Spleen (tissue), 11 donors: ENCODE data around the gene TBCD. TPM values are rescaled to one million over a fixed set of nuclear protein-coding genes. Genes with fewer than 3 reads are reported as not detected.
A peak's percentile ranks its signal among the peaks of the same experiment; 100 is the strongest.

Source experiments
- DNase-seq: peaks from one replicate; pipeline ENCODE4 v3.0.0-alpha.2; 2020
- H3K27ac ChIP-seq, 8 donors: fragments of 200-600 bp; sonication (generic) in 7 of 8; 1 replicate in 4 of 8; 2 replicates in 4 of 8; pipeline versions ENCODE4 v1.5.0 to v1.8.0; 2016 to 2021; ENCODE audit warnings: inconsistent platforms in 4 of 8, mild to moderate bottlenecking in 4 of 8, moderate library complexity in 1 of 8
- H3K27me3 ChIP-seq, 7 donors: fragments of 200-600 bp; sonication (generic) in 6 of 7; replicated peaks in 1 of 7; 1 replicate in 4 of 7; 2 replicates in 3 of 7; pipeline versions ENCODE4 v1.5.0 to v1.8.0; 2016 to 2021; ENCODE audit warnings: inconsistent platforms in 3 of 7, mild to moderate bottlenecking in 1 of 7
- H3K36me3 ChIP-seq, 6 donors: fragments of 200-600 bp; sonication (generic) in 5 of 6; 1 replicate in 4 of 6; 2 replicates in 2 of 6; pipeline versions ENCODE4 v1.5.0 to v1.8.0; 2016 to 2021; ENCODE audit warnings: inconsistent platforms in 2 of 6
- H3K4me1 ChIP-seq, 6 donors: fragments of 200-600 bp; sonication (generic) in 5 of 6; 1 replicate in 3 of 6; 2 replicates in 3 of 6; pipeline versions ENCODE4 v1.5.0 to v1.8.0; 2016 to 2021; ENCODE audit warnings: inconsistent platforms in 3 of 6
- H3K4me3 ChIP-seq, 8 donors: fragments of 200-600 bp; sonication (generic) in 7 of 8; 1 replicate in 4 of 8; 2 replicates in 4 of 8; pipeline versions ENCODE4 v1.5.0 to v1.8.0; 2016 to 2021; ENCODE audit warnings: inconsistent platforms in 4 of 8, mild to moderate bottlenecking in 4 of 8, moderate library complexity in 2 of 8
- H3K9me3 ChIP-seq, 8 donors: fragments of 200-600 bp; sonication (generic) in 7 of 8; 1 replicate in 4 of 8; 2 replicates in 4 of 8; pipeline versions ENCODE4 v1.5.0 to v1.8.0; 2016 to 2021; ENCODE audit warnings: inconsistent platforms in 4 of 8
- POLR2A ChIP-seq, 3 donors: fragments of 450-650 bp; IDR thresholded peaks; one replicate each; pipeline ENCODE4 v1.5.1; 2017; ENCODE audit warnings: antibody characterized with exemption in 3 of 3, mild to moderate bottlenecking in 1 of 3
- POLR2AphosphoS5 ChIP-seq, 3 donors: sonication (generic); formaldehyde crosslinking; IDR thresholded peaks; one replicate each; pipeline ENCODE4 v1.5.1; 2017; ENCODE audit warnings: antibody characterized with exemption in 3 of 3
- WGBS, 5 donors: extraction: QIAGEN DNeasy Blood & Tissue Kit in 3 of 5; methylation state at CpG; one replicate each; pipeline versions ENCODE4 v1.1.5 to v1.1.7; 2013 to 2018; 5-methylcytosine and 5-hydroxymethylcytosine counted together
- intact Hi-C: fragments of 100-400 bp; cut with DNase I; formaldehyde crosslinking; loops from one replicate; pipeline ENCODE4 v1.15.0; 2023; ENCODE audit warnings: low total_unique reads
- polyA plus RNA-seq, 3 donors: library from polyadenylated mRNA; stranded (reverse); fragments of 200-250 nt; gene quantifications; one replicate each; pipeline ENCODE4 v1.2.1, GENCODE V29; 2013
- total RNA-seq, 7 donors: library from RNA; depleted of rRNA in 3 of 7; stranded (reverse); fragments of >200 nt in 3 of 7; fragmentation: NEBNext Ultra II Directional in 4 of 7; extraction: Animal tissue kit (Norgen Biotek cat#: 25700) in 4 of 7; gene quantifications; one replicate each; pipeline versions ENCODE4 v1.1.0 to v1.2.1, GENCODE V29; 2016 to 2021
- TF ChIP-seq, protein P1 (sequence below), 11 experiments: fragments of 200-600 bp in 7 of 11; fragments of 450-650 bp in 4 of 11; sonication (generic) in 4 of 11; IDR thresholded peaks in 8 of 11; conservative IDR thresholded peaks in 3 of 11; 1 replicate in 7 of 11; 2 replicates in 4 of 11; pipeline versions ENCODE4 v1.4.0 to v1.8.0; 2016 to 2021; ENCODE audit warnings: antibody characterized with exemption in 11 of 11, inconsistent platforms in 4 of 11, mild to moderate bottlenecking in 1 of 11
- donor health status: healthy with polysubstance abuse.
- donor health status: DM: no; HTN: no; CAD: no; lungs with moderate emphysema.
- donor health status: DM: no; HTN: no; CAD: no.
- donor health status: Bipolar disorder and iron deficiency.
- donor health status: healthy.
- donor health status: DM: no; HTN: no; CAD: no.
- donor health status: DM: yes; HTN: yes; CAD: no.

TBCD gene
- total and polyA plus RNA-seq, 10 donors: 55.6 to 207 (median 108) TPM

- intact Hi-C loops: no loop called here
- Histone ChIP-seq H3K36me3 (peaks cover 3 to 60% (median 11%) of the 10 kb centered on the region in 6 donors), H3K27ac (no peak overlapping the region), H3K9me3 (peaks cover 0 to 20% (median 12%) of the 10 kb centered on the region in 8 donors), H3K27me3 (peaks cover 0 to 22% (median 0%) of the 10 kb centered on the region in 7 donors), H3K4me1 (peaks cover 4 to 24% (median 16%) of the 10 kb centered on the region in 6 donors), H3K4me3 (no peak overlapping the region)
- 91 to 98% (median 93%) methylated on average over 12 to 13 of the region's 13 CpGs for WGBS, 5 donors
- DNase-seq: no peak
- TF ChIP-seq, protein P1, sequence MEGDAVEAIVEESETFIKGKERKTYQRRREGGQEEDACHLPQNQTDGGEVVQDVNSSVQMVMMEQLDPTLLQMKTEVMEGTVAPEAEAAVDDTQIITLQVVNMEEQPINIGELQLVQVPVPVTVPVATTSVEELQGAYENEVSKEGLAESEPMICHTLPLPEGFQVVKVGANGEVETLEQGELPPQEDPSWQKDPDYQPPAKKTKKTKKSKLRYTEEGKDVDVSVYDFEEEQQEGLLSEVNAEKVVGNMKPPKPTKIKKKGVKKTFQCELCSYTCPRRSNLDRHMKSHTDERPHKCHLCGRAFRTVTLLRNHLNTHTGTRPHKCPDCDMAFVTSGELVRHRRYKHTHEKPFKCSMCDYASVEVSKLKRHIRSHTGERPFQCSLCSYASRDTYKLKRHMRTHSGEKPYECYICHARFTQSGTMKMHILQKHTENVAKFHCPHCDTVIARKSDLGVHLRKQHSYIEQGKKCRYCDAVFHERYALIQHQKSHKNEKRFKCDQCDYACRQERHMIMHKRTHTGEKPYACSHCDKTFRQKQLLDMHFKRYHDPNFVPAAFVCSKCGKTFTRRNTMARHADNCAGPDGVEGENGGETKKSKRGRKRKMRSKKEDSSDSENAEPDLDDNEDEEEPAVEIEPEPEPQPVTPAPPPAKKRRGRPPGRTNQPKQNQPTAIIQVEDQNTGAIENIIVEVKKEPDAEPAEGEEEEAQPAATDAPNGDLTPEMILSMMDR (IDR thresholded peaks at IDR 0.05 in 8 of 11, conservative IDR thresholded peaks at IDR 0.05 in 3 of 11): no peak
- TF ChIP-seq POLR2AphosphoS5 (IDR thresholded peaks at IDR 0.05) (no peak), POLR2A (IDR thresholded peaks at IDR 0.05) (no peak)
These were observed 19.6 kb upstream of the TBCD start for GRCh38 chr17:82732118-82732743.

DNA sequence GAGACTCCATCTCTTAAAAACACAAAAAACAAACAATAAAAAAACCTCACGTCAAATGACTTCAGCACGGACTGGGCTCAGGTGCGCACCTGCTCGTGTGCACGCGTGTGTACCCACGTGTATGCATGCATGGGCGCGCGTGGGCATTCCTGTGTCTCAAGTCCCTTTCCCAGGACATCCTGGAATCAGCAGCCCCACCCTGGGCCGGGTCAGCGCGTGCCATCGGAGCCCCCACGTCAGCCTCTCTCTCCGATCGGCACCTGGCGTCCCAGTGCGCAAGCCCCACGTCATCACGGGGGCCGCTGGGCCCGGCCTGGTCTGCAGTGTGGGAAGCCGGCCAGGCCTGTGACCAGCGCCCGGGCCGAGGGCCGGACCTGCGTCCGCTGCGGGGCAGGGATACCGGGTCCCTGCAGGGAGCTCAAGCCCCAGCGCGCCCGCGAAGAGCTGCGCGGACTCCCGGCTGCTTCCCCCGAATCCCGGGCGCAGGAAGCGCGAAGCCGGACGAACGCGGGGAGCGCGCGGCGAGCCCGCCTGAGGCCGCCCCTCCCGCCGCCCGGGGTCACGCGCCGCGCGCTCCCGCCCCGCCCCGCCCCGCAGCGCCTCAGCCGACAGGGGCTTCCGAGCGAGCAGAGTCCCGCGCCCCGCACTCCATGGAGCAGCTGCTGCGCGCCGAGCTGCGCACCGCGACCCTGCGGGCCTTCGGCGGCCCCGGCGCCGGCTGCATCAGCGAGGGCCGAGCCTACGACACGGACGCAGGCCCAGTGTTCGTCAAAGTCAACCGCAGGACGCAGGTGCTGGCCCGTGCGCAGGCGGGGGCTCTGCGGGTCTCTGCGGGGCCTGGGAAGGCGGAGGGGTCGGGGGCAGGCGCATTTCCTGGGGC, 16.6 kb upstream of the TBCD start, which contains the start of gene FN3K:
FN3K (plus strand) TSS at position 629 of the 880 bp plus-strand sequence; CDS start at position 651, 22 bp downstream.
- peaks cover 4 to 24% (median 16%) of the 10 kb centered on the region in 6 donors for H3K4me1 ChIP-seq
- H3K9me3 ChIP-seq: peaks cover 0 to 20% (median 13%) of the 10 kb centered on the region in 8 donors
- H3K27me3 ChIP-seq: peaks cover 0 to 22% (median 0%) of the 10 kb centered on the region in 7 donors
- peak; percentile 80 for DNase-seq
- intact Hi-C loops: no loop called here
- peak within 1 kb of the TSS in 5 of 8 donors; percentile 48 to 72 (median 63) for H3K27ac ChIP-seq
- peak within 1 kb of the TSS; percentile 47 to 73 (median 58) for H3K4me3 ChIP-seq
- H3K36me3 ChIP-seq: peaks cover 0 to 43% (median 3%) of the 10 kb centered on the region in 6 donors
- 7 to 48% (median 10%) methylated on average over 10 to 101 of the region's 101 CpGs for WGBS, 5 donors
- TF ChIP-seq POLR2AphosphoS5 (IDR thresholded peaks at IDR 0.05) (peak; percentile 45 to 69 (median 60)), POLR2A (IDR thresholded peaks at IDR 0.05) (no peak)
- TF ChIP-seq, protein P1 (IDR thresholded peaks at IDR 0.05 in 8 of 11, conservative IDR thresholded peaks at IDR 0.05 in 3 of 11): no peak

DNA sequence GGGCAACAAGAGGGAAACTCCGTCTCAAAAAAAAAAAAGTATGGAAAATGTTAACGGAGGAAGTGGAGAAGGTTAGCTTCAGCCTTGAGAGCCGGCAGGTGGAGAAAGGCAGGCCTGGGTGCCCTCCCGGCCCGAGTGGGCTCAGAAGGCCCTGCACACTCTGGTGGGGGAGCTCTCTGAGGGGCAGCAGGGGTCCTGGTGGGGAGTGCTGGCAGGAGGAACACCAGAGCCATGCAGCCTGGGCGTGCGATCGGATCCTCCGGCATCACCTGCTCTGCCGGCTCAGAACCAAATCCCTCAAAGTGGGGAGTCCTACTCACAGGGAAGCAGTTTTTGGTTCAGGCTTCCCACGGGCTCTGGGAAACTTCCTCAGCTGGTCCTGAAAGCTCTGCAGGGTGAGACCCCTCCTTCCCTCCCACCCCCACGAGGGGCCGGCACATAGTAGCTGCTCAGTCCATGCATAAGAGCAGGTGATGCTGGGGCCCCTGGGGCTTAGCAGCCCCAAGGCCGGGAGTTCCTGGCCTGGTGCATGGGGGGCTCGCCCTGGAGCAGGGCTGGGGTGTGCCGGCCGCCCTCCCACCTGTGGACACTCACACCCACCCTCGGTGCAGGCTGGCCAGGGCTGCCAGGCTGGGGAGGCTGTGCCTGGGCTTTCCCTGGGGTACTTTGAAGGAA, 15.2 kb upstream of the TBCD start:
- no peak for DNase-seq
- Histone ChIP-seq H3K4me1 (peaks cover 4 to 24% (median 16%) of the 10 kb centered on the region in 6 donors), H3K36me3 (peaks cover 0 to 47% (median 11%) of the 10 kb centered on the region in 6 donors), H3K27me3 (peaks cover 0 to 22% (median 0%) of the 10 kb centered on the region in 7 donors), H3K9me3 (peaks cover 0 to 33% (median 25%) of the 10 kb centered on the region in 8 donors), H3K27ac (no peak overlapping the region), H3K4me3 (peak overlapping the region in 2 of 8 donors; percentile 70 to 73)
- TF ChIP-seq, protein P1 (IDR thresholded peaks at IDR 0.05 in 8 of 11, conservative IDR thresholded peaks at IDR 0.05 in 3 of 11): no peak
- no peak for TF ChIP-seq POLR2A (IDR thresholded peaks at IDR 0.05)
- no peak for TF ChIP-seq POLR2AphosphoS5 (IDR thresholded peaks at IDR 0.05)
- WGBS, 5 donors: 89 to 93% (median 92%) methylated on average over 13 to 18 of the region's 18 CpGs
- intact Hi-C loops: no loop called here
